Heart left ventricle (tissue), 13 donors: Measurements from ENCODE around the gene TUBA1A.

Experiments
- CTCF ChIP-seq, 12 donors: fragments of 200-600 bp; sonication (generic) in 4 of 12; IDR thresholded peaks; one replicate each; pipeline versions ENCODE4 v1.5.0 to v1.8.0; 2018 to 2022; ENCODE audit warnings: antibody characterized with exemption in 12 of 12, mild to moderate bottlenecking in 5 of 12
- POLR2A ChIP-seq, 2 donors: fragments of 450-650 bp; IDR thresholded peaks; one replicate each; pipeline ENCODE4 v1.6.1; 2017; ENCODE audit warnings: antibody characterized with exemption in 2 of 2, mild to moderate bottlenecking in 2 of 2, moderate library complexity in 2 of 2
- donor health status: ischemic (EF 13 %, LVEDD 7.1; RV severe dilation, severe dysfunction).
- donor health status: DM: no; HTN: yes; CAD: no.
- donor health status: DM: no; HTN: no; CAD: no.
- donor health status: ischemic (EF 25% LVEDD 6.9; RV normal size, moderate dysfunction).
- donor health status: ischemic (EF 25% LVEDD 5.7; RV mildly dilated, moderate dysfunction).
- donor health status: ischemic (EF 35%, LVEDD 5.7; RV mildly dilated, moderate dysfunction).
- donor health status: nonischemic (EF 11% LVEDD 7.7; RV severe dilation, severe dysfunction).
- donor health status: DM: yes; HTN: yes; CAD: no.
- donor health status: PGD.
- donor health status: ischemic (EF 29% LVEDD 5.4; RV normal size, mild dysfunction).
- donor health status: nonischemic (EF 23%, LVEDD 6.1; RV moderate dilation, normal function).

GRCh38 chr12:49230176-49230804, 41.4 kb upstream of the TUBA1A start:
- TF ChIP-seq CTCF (IDR thresholded peaks at IDR 0.05): no peak
- TF ChIP-seq POLR2A (IDR thresholded peaks at IDR 0.05): no peak
